ENCODE results near the gene ATP6AP2. TPM values are rescaled to one million over a fixed set of nuclear protein-coding genes. Genes with fewer than 3 reads are reported as not detected.
"Not testable (repeated sequence)": the region's sequence is repeated elsewhere in the genome, so short reads cannot be mapped to it uniquely, and the experiment has no call there.

Gene ATP6AP2
- total and polyA plus RNA-seq, 8 donors = 118 to 145 (median 129) TPM

GRCh38 chrX:40563784-40564183 lies 17.0 kb upstream of the ATP6AP2 start:
- no peak for DNase-seq

DNA sequence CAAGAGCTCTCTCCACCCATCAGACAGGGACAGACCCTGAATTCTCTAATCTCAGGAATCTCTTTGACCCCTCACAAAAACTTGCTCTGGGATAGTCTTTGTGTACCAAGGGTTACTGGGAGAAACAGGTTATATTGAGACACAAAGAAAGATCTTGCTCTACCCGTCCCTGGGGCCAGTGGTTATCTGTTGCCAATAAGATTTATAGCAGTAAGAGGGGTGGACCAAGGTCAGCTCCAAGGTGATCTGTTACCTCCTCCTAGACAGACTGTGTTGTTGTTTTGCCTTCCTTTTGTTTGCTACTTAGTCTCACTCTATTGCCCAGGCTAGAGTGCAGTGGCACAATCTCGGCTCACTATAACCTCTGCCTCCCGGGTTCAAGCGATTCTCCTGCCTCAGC lies 16.3 kb upstream of the ATP6AP2 start:
- Histone ChIP-seq H3K4me3 (no peak overlapping the region), H3K9me3 (no peaks in the 10 kb centered on the region), H3K36me3 (no peaks in the 10 kb centered on the region), H3K27ac (no peak overlapping the region), H3K4me1 (no peaks in the 10 kb centered on the region), H3K27me3 (no peaks in the 10 kb centered on the region)
- intact Hi-C loops (cut with DNase I) = no loop called here
- DNase-seq = no peak
- no peak for TF ChIP-seq CTCF (IDR thresholded peaks at IDR 0.05)
- ATAC-seq = no peak

More at GRCh38 chrX:40563784-40564183, 17.0 kb upstream of the ATP6AP2 start:
- Histone ChIP-seq H3K27ac (no peak overlapping the region), H3K9me3 (no peaks in the 10 kb centered on the region), H3K4me3 (no peak overlapping the region), H3K4me1 (no peaks in the 10 kb centered on the region), H3K27me3 (no peaks in the 10 kb centered on the region), H3K36me3 (no peaks in the 10 kb centered on the region)
- TF ChIP-seq CTCF (IDR thresholded peaks at IDR 0.05) = no peak
- intact Hi-C loops (cut with DNase I) = no loop called here
- ATAC-seq = no peak

DNA sequence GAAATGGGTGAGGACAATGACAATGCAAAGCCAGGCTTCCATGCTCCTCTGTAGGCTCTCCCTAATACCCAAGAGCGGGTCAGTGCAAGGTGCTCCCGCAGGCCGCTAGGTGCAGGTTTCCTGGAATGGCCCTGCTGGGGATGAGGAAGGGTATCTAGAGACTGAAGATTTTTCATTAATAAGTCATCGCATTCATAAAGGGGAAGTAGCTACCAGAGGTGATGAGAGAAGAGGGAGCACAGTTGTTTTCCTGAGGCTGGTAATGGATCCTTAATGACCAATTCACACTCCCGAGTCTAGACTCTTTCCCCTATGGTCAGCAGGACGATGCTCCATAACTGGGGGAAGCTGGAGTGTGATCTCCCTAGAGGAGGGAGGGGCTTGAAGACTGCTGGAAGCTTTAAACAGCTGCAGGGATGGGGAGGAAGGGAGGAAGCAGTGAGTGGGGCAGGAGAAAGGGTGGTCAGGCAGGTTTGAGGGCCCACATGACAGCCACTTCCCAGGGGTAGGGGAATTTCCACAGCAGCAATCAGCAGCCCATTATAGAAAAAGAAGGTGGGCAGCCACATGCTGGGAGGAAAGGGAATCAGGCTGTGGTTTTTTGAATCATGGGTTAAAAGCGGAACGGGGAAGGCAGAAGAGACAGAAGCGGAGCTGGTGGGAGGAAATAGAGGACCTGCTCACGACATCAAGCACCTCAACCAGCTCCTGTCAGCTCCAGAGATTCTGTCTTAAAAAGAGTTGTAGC lies 10.2 kb upstream of the ATP6AP2 start:
- Histone ChIP-seq H3K9me3 (no peaks in the 10 kb centered on the region), H3K4me3 (no peak overlapping the region), H3K27ac (peak overlapping the region in 1 of 2 donors; percentile 82), H3K4me1 (no peaks in the 10 kb centered on the region), H3K27me3 (peaks cover 0 to 5% of the 10 kb centered on the region in 2 donors), H3K36me3 (no peaks in the 10 kb centered on the region)
- no peak for TF ChIP-seq CTCF (IDR thresholded peaks at IDR 0.05)
- ATAC-seq = no peak
- DNase-seq = no peak
- intact Hi-C loops (cut with DNase I) = no loop called here

DNA sequence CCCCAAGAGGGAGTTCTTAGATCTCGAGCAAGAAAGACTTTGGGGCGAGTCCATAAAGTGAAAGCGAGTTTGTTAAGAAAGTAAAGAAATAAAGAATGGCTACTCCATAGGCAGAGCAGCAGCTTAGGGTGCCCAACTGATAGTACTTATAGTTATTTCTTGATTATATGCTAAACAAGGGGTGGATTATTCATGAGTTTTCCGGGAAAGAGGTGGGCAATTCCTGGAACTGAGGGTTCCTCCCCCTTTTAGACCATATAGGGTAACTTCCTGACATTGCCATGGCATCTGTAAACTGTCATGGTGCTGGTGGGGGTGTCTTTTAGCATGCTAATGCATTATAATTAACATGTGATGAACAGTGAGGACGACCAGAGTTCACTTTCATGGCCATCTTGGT lies 9.6 kb upstream of the ATP6AP2 start:
- H3K36me3 ChIP-seq; H3K4me1 ChIP-seq; ATAC-seq; H3K27me3 ChIP-seq; intact Hi-C loops (cut with DNase I); DNase-seq; H3K9me3 ChIP-seq; H3K4me3 ChIP-seq: not testable (repeated sequence)
- H3K27ac ChIP-seq = peak overlapping the region in 1 of 2 donors; percentile 82

- intact Hi-C loops (cut with DNase I) = no loop called here
Observed at GRCh38 chrX:40571600-40571999, 9.2 kb upstream of the ATP6AP2 start.

More at GRCh38 chrX:40571600-40571999, 9.2 kb upstream of the ATP6AP2 start:
- Histone ChIP-seq H3K27ac (peak overlapping the region in 1 of 2 donors; percentile 82), H3K4me3 (no peak overlapping the region), H3K4me1 (no peaks in the 10 kb centered on the region), H3K36me3 (no peaks in the 10 kb centered on the region), H3K27me3 (peaks cover 0 to 5% of the 10 kb centered on the region in 2 donors), H3K9me3 (no peaks in the 10 kb centered on the region)
- no peak for ATAC-seq
- no peak for DNase-seq
- no peak for TF ChIP-seq CTCF (IDR thresholded peaks at IDR 0.05)
